ENCODE measurements around the gene MRPL3. TPM values are rescaled to one million over a fixed set of nuclear protein-coding genes. Genes with fewer than 3 reads are reported as not detected.

MRPL3 gene
- total RNA-seq, 2 experiments from 2014 or later = 61.4 to 63.5 TPM

GRCh38 chr3:131432441-131432840 lies 70.3 kb downstream of the MRPL3 start:
- ChIA-PET POLR2A (no interaction called here), CTCF (no interaction called here)
- Mint-ChIP-seq H3K36me3 (ENCODE audit: low read depth) (no peaks in the 10 kb centered on the region), H3K27ac (no peak overlapping the region), H3K4me1 (no peaks in the 10 kb centered on the region), H3K4me3 (no peak overlapping the region), H3K9me3 (no peaks in the 10 kb centered on the region), H3K27me3 (peaks cover 2% of the 10 kb centered on the region)
- no peak for DNase-seq

DNA sequence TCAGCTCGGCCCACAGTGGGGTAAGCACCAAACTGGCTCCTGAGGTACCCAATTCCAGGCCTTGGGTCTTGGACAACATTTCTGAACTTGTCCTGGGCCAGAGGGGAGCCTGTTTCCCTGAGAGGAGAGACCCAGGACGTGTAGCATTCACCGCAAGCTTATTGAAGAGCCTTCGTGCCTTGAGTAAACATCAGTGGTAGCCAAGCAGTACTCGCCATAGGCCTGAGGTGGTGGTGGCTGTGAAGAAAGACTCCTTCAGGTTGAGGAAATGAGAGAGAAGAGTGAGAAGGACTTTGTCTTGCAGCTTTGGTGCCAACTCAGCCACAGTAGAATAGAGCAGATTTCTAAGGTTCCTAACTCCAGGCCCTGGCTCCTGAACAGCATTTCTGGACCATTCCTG lies 71.0 kb downstream of the MRPL3 start:
- ChIA-PET POLR2A (no interaction called here), CTCF (no interaction called here)
- Mint-ChIP-seq H3K4me3 (no peak overlapping the region), H3K27ac (no peak overlapping the region), H3K27me3 (peaks cover 2% of the 10 kb centered on the region), H3K4me1 (no peaks in the 10 kb centered on the region), H3K9me3 (no peaks in the 10 kb centered on the region), H3K36me3 (ENCODE audit: low read depth) (no peaks in the 10 kb centered on the region)
- DNase-seq = no peak

GRCh38 chr3:131427226-131427625 lies 75.5 kb downstream of the MRPL3 start:
- POLR2A ChIA-PET = no interaction called here
- no peak for DNase-seq
- Mint-ChIP-seq H3K27me3 (no peaks in the 10 kb centered on the region), H3K4me1 (no peaks in the 10 kb centered on the region), H3K36me3 (ENCODE audit: low read depth) (no peaks in the 10 kb centered on the region), H3K9me3 (no peaks in the 10 kb centered on the region), H3K27ac (no peak overlapping the region), H3K4me3 (no peak overlapping the region)
- CTCF ChIA-PET = no interaction called here

DNA sequence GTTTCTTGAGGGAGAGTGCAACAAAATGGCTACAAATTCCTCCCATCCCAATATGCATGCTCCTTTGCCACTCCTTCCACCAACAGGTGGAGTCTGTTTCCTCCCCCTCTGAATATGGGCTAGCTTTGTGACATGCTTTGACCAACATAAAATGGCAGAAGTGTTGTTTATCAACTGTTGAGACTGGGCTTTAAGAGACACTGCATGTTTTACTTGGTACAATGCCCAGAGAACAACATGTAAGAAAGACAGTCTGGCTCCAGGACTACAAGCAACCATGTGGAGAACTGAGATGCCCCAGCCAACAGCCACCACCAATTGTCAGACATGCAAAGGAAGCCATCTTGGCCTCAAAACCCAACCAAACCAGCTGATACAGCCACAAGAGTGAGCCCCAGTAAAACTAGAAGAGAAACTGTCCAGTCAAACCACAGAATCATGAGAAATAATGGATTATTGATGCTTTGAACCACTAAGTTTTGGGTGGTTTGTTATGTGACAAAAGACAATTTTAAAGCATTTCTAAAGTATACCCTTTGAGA lies 80.7 kb downstream of the MRPL3 start:
- no peak overlapping the region for H3K4me3 Mint-ChIP-seq
- ChIA-PET CTCF (no interaction called here), POLR2A (no interaction called here)
- H3K36me3 Mint-ChIP-seq (ENCODE audit: low read depth) = no peaks in the 10 kb centered on the region
- DNase-seq = no peak
- no peak overlapping the region for H3K27ac Mint-ChIP-seq
- peaks cover 3% of the 10 kb centered on the region for H3K9me3 Mint-ChIP-seq
- no peaks in the 10 kb centered on the region for H3K27me3 Mint-ChIP-seq
- peaks cover 1% of the 10 kb centered on the region for H3K4me1 Mint-ChIP-seq

DNA sequence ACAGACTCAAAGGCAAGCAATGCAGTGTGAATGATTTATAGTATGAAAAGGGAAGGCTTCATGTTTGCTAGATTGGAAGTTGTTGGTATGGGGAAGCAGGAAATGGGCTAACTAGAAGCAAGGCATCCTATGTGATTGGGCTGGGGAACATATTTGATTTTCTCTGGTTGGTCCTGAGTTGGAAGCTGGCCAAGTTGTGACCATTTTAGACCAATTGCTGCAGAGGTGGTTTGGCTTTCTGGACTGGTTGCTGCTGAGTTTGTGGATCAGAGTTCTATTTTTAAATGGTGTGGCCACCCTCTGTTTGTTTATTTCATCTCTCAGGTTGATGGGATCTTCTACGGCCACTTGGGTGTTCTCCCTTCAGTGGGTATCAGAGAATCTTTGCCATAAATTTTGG lies 81.5 kb downstream of the MRPL3 start:
- DNase-seq = no peak
- Mint-ChIP-seq H3K4me3 (no peak overlapping the region), H3K27ac (no peak overlapping the region), H3K36me3 (ENCODE audit: low read depth) (no peaks in the 10 kb centered on the region), H3K9me3 (peaks cover 3% of the 10 kb centered on the region), H3K27me3 (no peaks in the 10 kb centered on the region), H3K4me1 (peaks cover 1% of the 10 kb centered on the region)
- CTCF ChIA-PET = no interaction called here
- POLR2A ChIA-PET = no interaction called here

GRCh38 chr3:131417751-131418150 lies 85.0 kb downstream of the MRPL3 start:
- CTCF ChIA-PET = no interaction called here
- no peaks in the 10 kb centered on the region for H3K27me3 Mint-ChIP-seq
- H3K36me3 Mint-ChIP-seq (ENCODE audit: low read depth) = no peaks in the 10 kb centered on the region
- peaks cover 6% of the 10 kb centered on the region for H3K9me3 Mint-ChIP-seq
- POLR2A ChIA-PET = no interaction called here
- DNase-seq = no peak
- H3K4me3 Mint-ChIP-seq = no peak overlapping the region
- H3K27ac Mint-ChIP-seq = no peak overlapping the region
- H3K4me1 Mint-ChIP-seq = peaks cover 1% of the 10 kb centered on the region

Other genes with a start within 250 kb of the MRPL3 start
- 10 to 100 TPM; 12.3 to 12.4 TPM for gene NUDT16, start 121.2 kb downstream of the MRPL3 start, total RNA-seq

All from activated CD4-positive, alpha-beta memory T cell treated with anti-CD3 and anti-CD28 coated beads, Interleukin-2, amount 10 ng/mL, durations not matched to agents 7 days and 5 days (primary cell).